Caco-2 (cell line): ENCODE measurements around the gene BCL2L13. TPM values are rescaled to one million over a fixed set of nuclear protein-coding genes. Genes with fewer than 3 reads are reported as not detected.

Experiments
- Bru-seq: library from RNA; stranded (reverse); fragments of 400-500 nt; gene quantifications from one replicate; lab custom pipeline; 2021; lab: Mats Ljungman, UMichigan
- BruChase-seq, 2 experiments: library from RNA; stranded (reverse); fragments of 400-500 nt; gene quantifications; one replicate each; lab custom pipeline; 2021; lab: Mats Ljungman, UMichigan
- BruUV-seq: library from RNA; stranded (reverse); fragments of 400-500 nt; replicated peaks from 2 replicates; lab custom pipeline; 2021; lab: Mats Ljungman, UMichigan
- CTCF ChIA-PET: fragments of 300-600 bp; sonication (Branson Sonifier 250); formaldehyde crosslinking; loops from one replicate; lab custom pipeline; 2022; ENCODE audit warnings: antibody characterized with exemption; lab: Charles Lee
- POLR2A ChIA-PET: fragments of 300-600 bp; sonication (Branson Sonifier 250); formaldehyde crosslinking; loops from one replicate; lab custom pipeline; 2022; ENCODE audit warnings: antibody characterized with exemption; lab: Charles Lee
- DNase-seq, 2 experiments: peaks; one replicate each; pipeline versions ENCODE4 v3.0.0 to v3.0.0-alpha.2; 2020 to 2022
- H3K27me3 ChIP-seq: replicated peaks from 2 replicates; pipeline ENCODE4 v1.6.0; 2011; ENCODE audit warnings: low read length; ENCODE audit not compliant: control insufficient read depth, insufficient read depth
- H3K36me3 ChIP-seq: 2 replicates; pipeline ENCODE4 v1.5.1; 2011; ENCODE audit warnings: low read length; ENCODE audit not compliant: control insufficient read depth, insufficient read depth
- H3K4me1 ChIP-seq: fragments of 250-450 bp; sonication (Bioruptor Pico); 2 replicates; pipeline ENCODE4 v1.5.1; 2020; ENCODE audit warnings: mild to moderate bottlenecking
- H3K4me3 ChIP-seq: 2 replicates; pipeline ENCODE4 v1.5.1; 2011; ENCODE audit warnings: low read depth, mild to moderate bottlenecking, control low read depth, low read length
- H3K9me3 ChIP-seq: fragments of 250-450 bp; sonication (Bioruptor Pico); 2 replicates; pipeline ENCODE4 v1.5.1; 2020; ENCODE audit warnings: mild to moderate bottlenecking, moderate library complexity
- H3K27ac Mint-ChIP-seq: one replicate; pipeline ENCODE4 v1.8.0; 2022; ENCODE audit warnings: mixed read lengths; ENCODE audit not compliant: unreplicated experiment
- H3K27me3 Mint-ChIP-seq: one replicate; pipeline ENCODE4 v1.8.0; 2022; ENCODE audit warnings: mixed read lengths; ENCODE audit not compliant: insufficient read depth, unreplicated experiment
- H3K36me3 Mint-ChIP-seq: one replicate; pipeline ENCODE4 v1.8.0; 2022; ENCODE audit warnings: mild to moderate bottlenecking, mixed read lengths; ENCODE audit not compliant: insufficient read depth, unreplicated experiment
- H3K4me1 Mint-ChIP-seq: one replicate; pipeline ENCODE4 v1.8.0; 2022; ENCODE audit warnings: low read depth, mixed read lengths; ENCODE audit not compliant: unreplicated experiment
- H3K4me3 Mint-ChIP-seq: one replicate; pipeline ENCODE4 v1.8.0; 2022; ENCODE audit warnings: mild to moderate bottlenecking, moderate library complexity, mixed read lengths; ENCODE audit not compliant: unreplicated experiment
- H3K9me3 Mint-ChIP-seq: one replicate; pipeline ENCODE4 v1.8.0; 2022; ENCODE audit warnings: mixed read lengths; ENCODE audit not compliant: unreplicated experiment
- CTCF ChIP-seq, 2 experiments: fragments of 200-600 bp in 1 of 2; IDR thresholded peaks; 1 replicate in 1 of 2; 2 replicates in 1 of 2; pipeline versions ENCODE4 v1.5.1 to v1.8.0; 2011 to 2022; ENCODE audit warnings: antibody characterized with exemption in 1 of 2, control low read depth in 1 of 2, inconsistent platforms in 1 of 2, low read depth in 1 of 2, low read length in 1 of 2, mild to moderate bottlenecking in 1 of 2, moderate library complexity in 1 of 2; ENCODE audit not compliant: insufficient read depth in 1 of 2, severe bottlenecking in 1 of 2, unreplicated experiment in 1 of 2
- intact Hi-C: fragments of 100-400 bp; cut with micrococcal nuclease; formaldehyde crosslinking; loops from one replicate; pipeline ENCODE4 v1.10.0; 2022; ENCODE audit not compliant: unreplicated experiment
- long read RNA-seq: library from polyadenylated mRNA; stranded (forward); transcript quantifications from one replicate; pipeline ENCODE4 v2.0.0, GENCODE V29; 2022
- total RNA-seq: library from RNA; stranded (reverse); gene quantifications from 2 replicates; pipeline ENCODE4 v1.2.3, GENCODE V29; 2022

BCL2L13 gene, protein sequence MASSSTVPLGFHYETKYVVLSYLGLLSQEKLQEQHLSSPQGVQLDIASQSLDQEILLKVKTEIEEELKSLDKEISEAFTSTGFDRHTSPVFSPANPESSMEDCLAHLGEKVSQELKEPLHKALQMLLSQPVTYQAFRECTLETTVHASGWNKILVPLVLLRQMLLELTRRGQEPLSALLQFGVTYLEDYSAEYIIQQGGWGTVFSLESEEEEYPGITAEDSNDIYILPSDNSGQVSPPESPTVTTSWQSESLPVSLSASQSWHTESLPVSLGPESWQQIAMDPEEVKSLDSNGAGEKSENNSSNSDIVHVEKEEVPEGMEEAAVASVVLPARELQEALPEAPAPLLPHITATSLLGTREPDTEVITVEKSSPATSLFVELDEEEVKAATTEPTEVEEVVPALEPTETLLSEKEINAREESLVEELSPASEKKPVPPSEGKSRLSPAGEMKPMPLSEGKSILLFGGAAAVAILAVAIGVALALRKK
- total RNA-seq: 33.7 and 34.3 TPM in 2 replicates
- Bru-seq, nascent RNA: percentile 68 among the genes with signal in this experiment
- BruChase-seq, experiment 1, labeled RNA remaining after a 2-hour chase: percentile 67 among the genes with signal in this experiment
- BruChase-seq, experiment 2, labeled RNA remaining after a 6-hour chase: percentile 72 among the genes with signal in this experiment
- long read RNA-seq, full-length matches to known transcripts: 43 of 72 reads
- long read RNA-seq, partial matches to known transcripts: 7 of 72 reads
- long read RNA-seq, other reads (novel, unspliced or antisense): 22 of 72 reads

DNA sequence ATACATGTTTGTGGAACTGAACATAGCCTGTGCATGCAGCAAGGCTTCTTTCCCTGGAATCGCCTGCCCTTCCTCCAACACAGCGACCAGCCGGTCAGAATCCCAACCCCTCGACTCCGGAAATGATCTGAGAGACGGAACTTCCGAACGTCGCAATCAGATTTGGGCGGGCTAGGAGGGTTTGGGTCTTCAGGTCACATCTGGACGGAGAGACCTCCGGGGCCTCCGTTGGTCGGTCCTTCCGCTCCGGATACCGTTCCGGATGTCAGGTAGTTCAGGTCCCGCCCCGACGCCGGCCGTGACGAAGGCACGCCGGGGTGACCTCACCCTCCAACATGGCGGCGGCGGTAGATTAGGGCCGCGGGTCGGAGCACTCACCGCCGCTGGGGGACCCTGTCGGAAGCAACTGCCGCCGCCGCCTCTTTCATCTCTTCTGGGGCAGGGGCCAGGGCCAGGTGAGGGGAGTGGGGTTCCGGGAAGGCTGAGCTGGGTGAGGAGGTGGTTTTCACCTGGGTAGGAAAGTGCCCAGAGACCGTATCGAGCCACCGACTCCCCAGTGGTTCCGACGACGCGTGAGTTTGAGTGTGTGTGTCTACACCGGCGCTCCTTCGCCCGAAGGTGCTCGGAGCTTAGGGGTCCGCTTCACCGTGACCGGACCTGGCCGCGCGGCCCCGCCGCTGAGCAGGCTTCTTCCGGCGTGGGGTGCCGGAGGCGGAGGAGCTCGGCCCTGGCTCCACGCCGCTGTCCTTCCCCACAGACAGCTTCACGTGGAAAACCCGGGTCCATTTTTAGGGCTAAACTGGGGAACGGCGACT, at the start of gene BCL2L13:
Gene BCL2L13 (plus strand): TSS at position 326 of the 815 bp plus-strand sequence. CDS start 16,955 bp downstream, outside the sequence.
- Mint-ChIP-seq H3K27me3 (no peaks in the 10 kb centered on the region), H3K4me3 (peak within 1 kb of the TSS; percentile 94), H3K27ac (peak within 1 kb of the TSS; percentile 95), H3K4me1 (peaks cover 14% of the 10 kb centered on the region), H3K9me3 (no peaks in the 10 kb centered on the region), H3K36me3 (peaks cover 38% of the 10 kb centered on the region)
- CTCF ChIA-PET: interaction anchor here (1.0 kb wide), 1 partner anchor 20 kb away, joined by 3 read pairs; no protein-coding TSS in a partner anchor
- peak; percentile 94 to 95 for DNase-seq
- Histone ChIP-seq H3K27me3 (no peaks in the 10 kb centered on the region), H3K4me1 (peaks cover 18% of the 10 kb centered on the region), H3K4me3 (peak within 1 kb of the TSS; percentile 67), H3K36me3 (no peaks in the 10 kb centered on the region), H3K9me3 (no peaks in the 10 kb centered on the region)
- POLR2A ChIA-PET: interaction anchor here (0.6 to 1.6 kb wide), 6 partner anchors 10 to 422 kb away, joined by 3 to 6 read pairs (median 4); no protein-coding TSS in a partner anchor
- intact Hi-C loops: no loop called here
- TSS peak; percentile 62 for BruUV-seq
- no peak for TF ChIP-seq CTCF (IDR thresholded peaks at IDR 0.05; ENCODE audit: insufficient read depth in 1 of 2, low read depth in 1 of 2, low read length in 1 of 2, severe bottlenecking in 1 of 2, unreplicated experiment in 1 of 2)

DNA sequence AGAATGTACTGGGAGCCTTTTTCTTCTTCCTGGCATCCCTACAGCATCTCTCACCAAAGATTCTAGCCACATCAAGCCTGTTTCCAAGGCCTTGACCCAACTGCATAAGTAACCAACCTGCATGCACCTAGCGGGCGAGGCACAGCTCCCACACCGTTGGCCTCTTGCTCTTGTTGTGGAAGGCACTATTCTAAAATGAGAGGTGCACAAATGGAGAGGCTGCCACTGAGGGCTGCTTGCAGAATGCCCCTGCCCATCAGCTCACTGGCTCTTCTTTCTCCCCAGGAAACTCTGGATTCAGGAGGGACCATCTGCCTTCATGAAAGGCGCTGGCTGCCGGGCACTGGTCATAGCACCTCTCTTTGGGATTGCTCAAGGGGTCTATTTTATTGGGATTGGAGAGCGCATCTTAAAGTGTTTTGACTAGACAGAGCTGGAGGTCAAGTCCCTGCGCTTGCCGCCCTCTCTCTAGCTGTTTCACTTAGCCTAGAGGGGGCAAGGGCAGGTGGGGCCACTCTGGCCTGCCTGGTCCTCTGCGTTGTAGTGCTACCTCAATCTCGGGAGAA, 48.7 kb upstream of the BCL2L13 start:
- Mint-ChIP-seq H3K4me3 (no peak overlapping the region), H3K9me3 (no peaks in the 10 kb centered on the region), H3K27me3 (no peaks in the 10 kb centered on the region), H3K36me3 (peaks cover 55% of the 10 kb centered on the region), H3K4me1 (no peaks in the 10 kb centered on the region), H3K27ac (peak overlapping the region; percentile 46)
- intact Hi-C loops: no loop called here
- ChIA-PET CTCF (no interaction called here), POLR2A (no interaction called here)
- H3K4me3 ChIP-seq: no peak overlapping the region
- TF ChIP-seq CTCF (IDR thresholded peaks at IDR 0.05; ENCODE audit: insufficient read depth in 1 of 2, low read depth in 1 of 2, low read length in 1 of 2, severe bottlenecking in 1 of 2, unreplicated experiment in 1 of 2): no peak
- BruUV-seq: no TSS peak
- no peaks in the 10 kb centered on the region for H3K4me1 ChIP-seq
- DNase-seq: no peak
- no peaks in the 10 kb centered on the region for H3K9me3 ChIP-seq
- no peaks in the 10 kb centered on the region; the same call in 1 of the 2 replicates for H3K36me3 ChIP-seq
- H3K27me3 ChIP-seq: no peaks in the 10 kb centered on the region
